ENCODE results near the gene OR2M5.

The OR2M5 gene, protein sequence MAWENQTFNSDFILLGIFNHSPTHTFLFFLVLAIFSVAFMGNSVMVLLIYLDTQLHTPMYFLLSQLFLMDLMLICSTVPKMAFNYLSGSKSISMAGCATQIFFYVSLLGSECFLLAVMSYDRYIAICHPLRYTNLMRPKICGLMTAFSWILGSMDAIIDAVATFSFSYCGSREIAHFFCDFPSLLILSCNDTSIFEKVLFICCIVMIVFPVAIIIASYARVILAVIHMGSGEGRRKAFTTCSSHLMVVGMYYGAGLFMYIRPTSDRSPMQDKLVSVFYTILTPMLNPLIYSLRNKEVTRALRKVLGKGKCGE

DNA sequence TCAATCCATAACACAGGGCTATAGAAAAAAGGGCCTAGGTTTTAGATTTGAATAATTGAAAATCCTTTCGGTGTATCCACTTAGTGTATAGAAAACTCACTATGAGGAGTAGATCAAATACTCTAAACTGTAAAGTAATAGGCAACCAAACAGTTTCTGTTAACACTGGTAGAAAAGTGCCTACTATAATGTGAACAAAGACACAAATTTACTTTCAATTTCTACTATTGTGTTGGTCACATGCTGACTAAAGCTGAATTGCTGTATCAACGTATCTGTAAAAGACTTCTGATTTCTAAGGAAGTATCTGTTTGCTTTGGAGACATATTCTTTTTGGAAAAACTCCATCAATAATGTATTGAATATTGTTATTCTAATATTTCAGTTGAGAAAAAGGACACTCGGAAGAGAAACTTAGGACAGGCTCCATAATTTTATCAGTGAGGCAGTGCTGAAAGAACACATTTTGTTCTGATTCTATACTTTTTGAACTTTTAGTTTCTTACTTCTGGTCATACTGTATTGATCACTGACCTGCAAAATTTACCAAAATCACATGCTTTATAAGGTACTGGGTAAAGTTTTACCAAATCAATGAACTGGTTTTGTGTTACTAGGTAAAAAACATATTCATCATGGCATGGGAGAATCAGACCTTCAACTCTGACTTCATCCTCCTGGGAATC lies at the start of gene OR2M5:
TSS of gene OR2M5 (plus strand) at position 636 of the 686 bp plus-strand sequence. CDS start at position 636, 0 bp downstream.
- no peak for DNase-seq (ENCODE audit: low spot score)

DNA sequence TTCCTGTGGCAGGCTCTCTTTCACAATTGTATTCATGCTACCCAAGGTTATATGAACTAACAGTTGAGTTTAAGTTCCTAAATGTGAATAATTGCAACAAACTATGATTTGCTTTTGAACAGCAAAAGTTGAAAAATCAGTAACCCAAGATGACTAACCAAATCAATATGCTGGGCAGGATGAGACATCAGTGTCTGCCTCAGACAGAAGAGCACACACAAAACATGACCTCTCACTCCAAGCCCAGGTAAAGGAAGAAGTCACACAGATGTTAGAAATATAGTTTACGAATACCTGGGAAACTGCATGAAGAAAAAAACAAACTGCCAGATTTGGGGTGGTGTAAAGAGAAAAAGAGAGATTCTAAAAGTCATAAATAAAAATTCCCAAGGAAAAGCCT lies 46.4 kb upstream of the OR2M5 start:
- no peak for DNase-seq (ENCODE audit: low spot score)

- no peak for DNase-seq (ENCODE audit: low spot score)
Observed at GRCh38 chr1:248102847-248103246, 42.1 kb upstream of the OR2M5 start.

DNA sequence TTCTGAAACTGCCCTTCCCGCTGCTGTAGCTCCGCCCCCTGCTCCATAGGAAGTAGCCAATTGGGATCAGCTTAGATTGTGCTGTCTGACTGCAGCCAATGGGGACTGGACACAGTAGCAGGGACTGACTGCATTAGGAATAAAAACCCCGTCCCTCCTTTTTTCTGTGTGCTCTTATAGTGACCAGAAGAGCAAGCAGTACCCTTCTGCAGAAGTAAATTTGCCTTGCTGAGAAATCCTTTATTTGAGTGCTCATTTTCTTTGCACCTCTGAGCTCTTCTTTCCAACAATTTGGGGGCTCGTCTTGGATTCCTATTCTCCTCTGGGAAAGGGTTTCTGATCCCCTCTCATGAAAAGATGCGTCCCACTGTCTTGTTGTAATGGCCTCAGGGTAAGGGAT lies 33.8 kb upstream of the OR2M5 start:
- DNase-seq (ENCODE audit: low spot score) = no peak

- DNase-seq (ENCODE audit: low spot score) = no peak
Observed at GRCh38 chr1:248114890-248115289, 30.1 kb upstream of the OR2M5 start.

DNA sequence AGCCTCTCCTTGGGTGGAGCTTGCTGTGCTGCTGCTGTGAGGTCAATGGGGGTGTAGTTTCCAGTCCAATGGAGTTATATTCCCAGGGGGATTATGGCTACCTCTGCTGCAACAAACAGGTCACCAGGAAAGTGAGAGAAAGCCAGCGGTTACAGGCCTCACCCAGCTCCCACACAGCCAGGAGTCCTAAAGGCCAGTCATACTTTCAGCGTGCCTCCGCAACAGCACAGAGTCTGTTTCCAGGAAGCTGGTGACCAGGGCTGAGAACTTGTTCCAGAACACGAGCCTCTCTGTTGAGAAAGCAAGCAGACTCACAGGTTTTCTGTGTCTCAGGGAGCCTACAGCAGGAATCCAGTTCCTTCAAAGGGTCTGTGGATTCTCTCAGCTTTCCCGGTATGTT lies 17.3 kb upstream of the OR2M5 start:
- DNase-seq (ENCODE audit: low spot score) = no peak

DNA sequence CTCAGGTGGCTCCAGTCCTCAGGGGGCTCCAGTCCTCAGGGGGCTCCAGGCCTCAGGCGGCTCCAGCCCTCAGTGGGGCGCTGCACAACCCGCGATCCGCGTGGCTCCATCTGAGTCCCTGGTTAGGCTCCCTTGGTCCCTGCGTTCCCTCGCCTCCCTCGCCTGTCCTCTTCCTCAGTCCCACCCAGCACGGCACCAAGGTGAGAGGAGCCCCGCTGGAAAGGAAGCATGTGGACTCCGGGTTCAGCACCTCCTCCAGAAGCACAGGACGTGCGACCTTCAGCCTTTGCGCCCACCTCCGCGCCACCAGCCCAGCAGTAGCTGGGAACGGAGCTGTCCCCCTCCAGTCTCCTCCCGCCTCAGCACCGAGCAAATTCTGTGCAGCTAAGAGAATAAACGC lies 8.1 kb upstream of the OR2M5 start:
- DNase-seq (ENCODE audit: low spot score) = no peak

DNA sequence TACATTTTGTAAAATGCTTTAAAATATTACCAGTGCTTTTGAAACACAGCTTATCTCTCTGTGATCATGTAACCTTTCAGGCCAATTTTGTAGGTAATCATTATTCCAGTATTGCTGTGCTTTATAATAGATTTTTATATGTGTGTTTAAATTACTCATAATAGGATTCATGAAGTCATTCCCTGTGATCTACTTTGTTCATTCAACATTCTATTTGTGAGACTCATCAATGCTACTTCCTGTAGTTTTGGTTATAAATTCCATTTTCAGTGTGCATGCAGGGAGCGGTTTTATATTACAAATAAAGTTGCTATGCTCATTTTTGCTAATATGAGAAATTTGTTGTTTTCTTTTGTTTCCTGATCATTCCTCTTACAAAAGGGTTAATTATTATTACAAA lies 4.1 kb upstream of the OR2M5 start:
- no peak for DNase-seq (ENCODE audit: low spot score)

DNA sequence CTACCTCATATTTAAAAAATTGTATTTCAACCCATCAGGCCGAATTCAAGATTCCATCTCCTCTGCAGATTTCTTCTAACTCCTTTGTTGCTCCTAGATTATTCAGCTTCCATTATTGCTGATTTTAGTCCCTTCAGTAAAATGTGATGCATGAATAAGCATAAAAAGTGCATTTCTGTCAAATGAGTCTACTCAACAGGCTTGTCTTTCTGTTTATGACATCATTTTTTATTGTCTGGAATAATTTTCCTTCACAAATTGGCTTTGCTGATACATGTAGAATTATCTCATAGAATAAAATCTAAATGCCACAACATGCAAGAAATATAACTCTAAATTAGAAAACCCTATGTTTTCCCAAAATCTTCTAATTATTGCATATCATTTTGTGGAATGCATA lies 1.6 kb upstream of the OR2M5 start:
- no peak for DNase-seq (ENCODE audit: low spot score)

GRCh38 chr1:248152056-248152827 lies 7.3 kb downstream of the OR2M5 start:
- DNase-seq (ENCODE audit: low spot score) = no peak

DNA sequence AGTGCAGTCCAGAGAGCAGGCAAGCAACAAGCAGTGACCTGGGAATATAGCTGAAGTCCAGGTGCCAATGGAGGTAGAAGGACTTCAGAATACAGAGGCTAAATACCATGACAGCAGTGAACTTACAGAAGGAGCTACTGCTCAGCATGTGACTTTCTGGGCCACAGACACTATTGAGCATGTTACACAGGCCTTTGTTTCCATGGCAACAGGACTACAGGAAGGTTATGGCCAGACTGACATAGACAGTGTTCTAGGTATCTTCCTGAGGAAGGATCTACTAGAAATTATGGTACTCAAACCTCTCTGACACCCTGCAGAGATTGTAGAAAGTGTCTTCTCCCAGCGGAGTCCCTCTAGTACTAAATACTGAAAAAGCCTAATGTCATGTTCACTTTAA lies 11.0 kb downstream of the OR2M5 start:
- no peak for DNase-seq (ENCODE audit: low spot score)

- DNase-seq (ENCODE audit: low spot score) = no peak
Observed at GRCh38 chr1:248158758-248159157, 13.8 kb downstream of the OR2M5 start.

DNA sequence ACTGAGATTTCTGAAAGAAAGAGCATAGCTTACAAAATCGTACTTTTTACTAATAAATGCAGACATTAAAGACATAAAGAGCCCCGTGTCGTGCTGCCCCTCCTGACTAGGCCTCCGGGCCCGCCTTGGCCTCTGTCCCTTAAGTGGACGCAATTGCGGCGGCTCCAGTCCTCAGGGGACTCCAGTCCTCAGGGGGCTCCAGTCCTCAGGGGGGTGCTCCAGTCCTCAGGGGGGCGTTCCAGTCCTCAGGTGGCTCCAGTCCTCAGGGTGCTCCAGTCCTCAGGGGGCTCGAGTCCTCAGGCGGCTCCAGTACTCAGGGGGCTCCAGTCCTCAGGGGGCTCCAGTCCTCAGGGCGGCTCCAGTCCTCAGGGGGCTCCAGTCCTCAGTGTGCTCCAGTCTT lies 19.1 kb downstream of the OR2M5 start:
- DNase-seq (ENCODE audit: low spot score) = no peak

- no peak for DNase-seq (ENCODE audit: low spot score)
Observed at GRCh38 chr1:248165186-248165585, 20.2 kb downstream of the OR2M5 start.

DNA sequence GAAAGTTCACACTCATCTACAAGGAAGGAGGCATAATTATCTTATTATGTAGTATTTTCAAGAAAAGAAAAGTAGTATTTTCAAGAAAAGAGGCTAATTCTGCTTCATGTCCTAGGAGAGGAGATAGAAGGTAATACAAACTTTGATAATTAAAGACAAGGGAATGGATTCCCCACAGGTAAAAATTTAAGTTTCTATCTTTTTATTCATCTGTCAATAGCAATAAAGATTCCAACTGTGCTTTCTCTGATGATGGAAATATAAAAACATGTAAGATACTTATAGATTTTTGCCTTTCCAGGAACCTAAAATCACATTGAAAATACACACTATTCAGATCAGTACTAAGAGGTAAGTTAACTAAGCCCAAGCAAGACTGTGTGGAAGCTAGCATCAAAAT lies 29.6 kb downstream of the OR2M5 start, which contains the start of gene OR2M2:
TSS of gene OR2M2 (plus strand) at position 301 of the 400 bp plus-strand sequence. CDS start 5,165 bp downstream, outside the sequence.
- DNase-seq (ENCODE audit: low spot score) = no peak

DNA sequence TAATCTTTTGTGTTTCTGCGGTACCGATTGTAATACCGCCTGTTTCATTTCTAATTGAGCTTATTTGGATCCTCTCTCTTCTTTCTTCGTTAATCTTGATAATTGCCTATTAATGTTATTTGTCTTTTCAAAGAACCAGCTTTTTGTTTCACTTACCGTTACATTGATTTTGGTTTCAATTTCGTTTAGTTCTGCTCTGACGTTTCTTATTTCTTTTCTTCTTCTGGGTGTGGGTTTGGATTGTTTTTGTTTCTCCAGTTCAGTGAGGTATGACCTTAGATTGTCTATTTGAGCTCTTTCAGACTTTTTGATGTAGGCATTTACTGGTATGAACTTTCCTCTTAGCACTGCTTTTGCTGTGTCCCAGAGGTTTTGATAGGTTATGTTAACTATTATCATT lies 39.0 kb downstream of the OR2M5 start:
- DNase-seq (ENCODE audit: low spot score) = no peak

- no peak for DNase-seq (ENCODE audit: low spot score)
Observed at GRCh38 chr1:248187363-248187762, 42.4 kb downstream of the OR2M5 start.

- DNase-seq (ENCODE audit: low spot score) = no peak
Observed at GRCh38 chr1:248189026-248189425, 44.1 kb downstream of the OR2M5 start.

DNA sequence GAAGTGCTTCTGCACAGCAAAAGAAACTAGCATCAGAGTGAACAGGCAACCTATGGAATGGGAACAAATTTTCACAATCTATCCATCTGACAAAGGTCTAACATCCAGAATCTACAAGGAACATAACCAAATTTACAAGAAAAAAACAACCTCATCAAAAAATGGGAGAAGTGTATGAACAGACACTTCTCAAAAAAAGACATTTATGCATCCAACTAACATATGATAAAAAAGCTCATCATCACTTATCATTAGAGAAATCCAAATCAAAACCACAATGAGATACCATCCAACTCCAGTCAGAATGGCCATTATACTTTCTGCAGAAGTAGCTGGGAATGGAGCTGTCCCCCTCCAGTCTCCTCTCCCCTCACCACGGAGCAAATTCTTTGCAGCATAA lies 49.2 kb downstream of the OR2M5 start:
- no peak for DNase-seq (ENCODE audit: low spot score)

Measured in GM03348 (cell line).